ENCODE results near the gene RNASEH2A.

Gene RNASEH2A

GRCh38 chr19:12782424-12783290, 23.7 kb upstream of the RNASEH2A start:
- peak; percentile 77 for DNase-seq (ENCODE audit: low read depth in 2 of 2)

- DNase-seq (ENCODE audit: low read depth in 2 of 2): no peak
Observed at GRCh38 chr19:12783291-12783848, 23.0 kb upstream of the RNASEH2A start.

GRCh38 chr19:12783849-12784393, 22.5 kb upstream of the RNASEH2A start:
- DNase-seq (ENCODE audit: low read depth in 2 of 2): no peak

GRCh38 chr19:12784394-12784870, 22.0 kb upstream of the RNASEH2A start:
- DNase-seq (ENCODE audit: low read depth in 2 of 2): no peak

GRCh38 chr19:12784871-12785430, 21.4 kb upstream of the RNASEH2A start:
- no peak for DNase-seq (ENCODE audit: low read depth in 2 of 2)

- no peak for DNase-seq (ENCODE audit: low read depth in 2 of 2)
Observed at GRCh38 chr19:12785431-12786031, 20.9 kb upstream of the RNASEH2A start.

- DNase-seq (ENCODE audit: low read depth in 2 of 2): no peak
Observed at GRCh38 chr19:12786141-12786870, 20.1 kb upstream of the RNASEH2A start.

- no peak for DNase-seq (ENCODE audit: low read depth in 2 of 2)
Observed at GRCh38 chr19:12786952-12787351, 19.4 kb upstream of the RNASEH2A start.

GRCh38 chr19:12787458-12787857, 18.9 kb upstream of the RNASEH2A start:
- no peak for DNase-seq (ENCODE audit: low read depth in 2 of 2)

GRCh38 chr19:12788042-12788681, 18.2 kb upstream of the RNASEH2A start:
- DNase-seq (ENCODE audit: low read depth in 2 of 2): no peak

GRCh38 chr19:12788682-12789097, 17.7 kb upstream of the RNASEH2A start:
- peak in 1 of 2 donors; percentile 32 for DNase-seq (ENCODE audit: low read depth in 2 of 2)

- DNase-seq (ENCODE audit: low read depth in 2 of 2): no peak
Observed at GRCh38 chr19:12789098-12789903, 17.1 kb upstream of the RNASEH2A start.

GRCh38 chr19:12789904-12790619, 16.3 kb upstream of the RNASEH2A start:
- DNase-seq (ENCODE audit: low read depth in 2 of 2): peak; percentile 62 to 86

GRCh38 chr19:12790628-12791344, 15.6 kb upstream of the RNASEH2A start:
- no peak for DNase-seq (ENCODE audit: low read depth in 2 of 2)

GRCh38 chr19:12791345-12792050, 14.9 kb upstream of the RNASEH2A start, which contains the start of gene JUNB:
JUNB (plus strand) TSS chr19:12791486; CDS start chr19:12791772, 286 bp downstream.
- DNase-seq (ENCODE audit: low read depth in 2 of 2): peak; percentile 91 to 97

GRCh38 chr19:12792051-12792852, 14.1 kb upstream of the RNASEH2A start:
- DNase-seq (ENCODE audit: low read depth in 2 of 2): peak in 1 of 2 donors; percentile 44

- DNase-seq (ENCODE audit: low read depth in 2 of 2): no peak
Observed at GRCh38 chr19:12792853-12793289, 13.5 kb upstream of the RNASEH2A start.

Data from stimulated activated CD4-positive, alpha-beta T cell treated with anti-CD3 and anti-CD28 coated beads, Interleukin-1b, Interleukin-23, amount 100 ng/mL, for 1 hour (primary cell).